K562 (cell line): ENCODE results near the gene EIPR1. TPM values are rescaled to one million over a fixed set of nuclear protein-coding genes. Genes with fewer than 3 reads are reported as not detected.

ENCODE experiments used
- ATAC-seq: fragments of 200-7000 bp; cut with Tn5 transposase; 3 replicates; pipeline ENCODE4 v1.9.1; 2020; ENCODE audit warnings: moderate library complexity
- BruUV-seq: library from RNA; stranded (reverse); fragments of 400-500 nt; replicated peaks from 2 replicates; lab custom pipeline; 2021; lab: Mats Ljungman, UMichigan
- CTCF ChIA-PET: fragments of 300-600 bp; formaldehyde crosslinking; extraction: SDS; loops from one replicate; lab custom pipeline; 2021; ENCODE audit warnings: low intra/inter-chr PET ratio; lab: Yijun Ruan, JAX
- POLR2A ChIA-PET: fragments of 300-600, 350-650 bp; sonication (Branson Sonifier 250); formaldehyde crosslinking; extraction: SDS; loops from one replicate; lab custom pipeline; 2021; ENCODE audit warnings: antibody characterized with exemption, inconsistent platforms; lab: Yijun Ruan, JAX
- DNase-seq, 4 experiments: peaks; one replicate each; pipeline versions ENCODE4 v3.0.0 to v3.0.0-alpha.2; 2011 to 2018; ENCODE audit warnings: low spot score in 3 of 4, mixed read lengths in 3 of 4; ENCODE audit errors: extremely low read depth in 1 of 4
- FAIRE-seq: peaks from 2 replicates; lab custom pipeline; 2011; peaks lifted over from hg19 to GRCh38; lab: Jason Lieb, UNC
- H2AFZ ChIP-seq: 2 replicates; pipeline ENCODE4 v1.6.0; 2011; ENCODE audit warnings: low read depth, low read length, control low read depth, inconsistent platforms
- H3K27ac ChIP-seq: fragments of 200-600 bp; 3 replicates; pipeline ENCODE4 v1.8.0; 2011; ENCODE audit warnings: low read depth, mild to moderate bottlenecking, control low read depth, inconsistent platforms, low read length, moderate library complexity, mixed read lengths; ENCODE audit errors: extremely low read depth
- H3K27me3 ChIP-seq, 2 experiments: fragments of 300-600 bp in 1 of 2; 2 replicates in 1 of 2; 3 replicates in 1 of 2; pipeline versions ENCODE4 v1.6.0 to v1.8.0; 2011; ENCODE audit warnings: inconsistent platforms in 2 of 2, low read length in 2 of 2, mild to moderate bottlenecking in 1 of 2, mixed read lengths in 1 of 2, moderate library complexity in 1 of 2; ENCODE audit not compliant: control insufficient read depth in 2 of 2, insufficient read depth in 2 of 2
- H3K36me3 ChIP-seq: fragments of 300-600 bp; 3 replicates; pipeline ENCODE4 v1.8.0; 2011; ENCODE audit warnings: mild to moderate bottlenecking, low read length, inconsistent platforms; ENCODE audit not compliant: control insufficient read depth, insufficient read depth
- H3K4me1 ChIP-seq, 2 experiments: fragments of 200-600 bp in 1 of 2; replicated peaks in 1 of 2; 2 replicates in 1 of 2; 3 replicates in 1 of 2; pipeline versions ENCODE4 v1.5.1 to v1.8.0; 2011; ENCODE audit warnings: inconsistent platforms in 2 of 2, low read length in 2 of 2, mild to moderate bottlenecking in 1 of 2, mixed read lengths in 1 of 2, moderate library complexity in 1 of 2; ENCODE audit not compliant: control insufficient read depth in 2 of 2, insufficient read depth in 2 of 2
- H3K4me2 ChIP-seq: 2 replicates; pipeline ENCODE4 v1.6.1; 2011; ENCODE audit warnings: low read length, control low read depth, inconsistent platforms, mixed read lengths; ENCODE audit not compliant: insufficient read depth
- H3K4me3 ChIP-seq: fragments of 200-600 bp; sonication (generic), shearing (Covaris generic); 2 replicates; pipeline ENCODE4 v1.5.1; 2016; ENCODE audit warnings: control low read depth, inconsistent platforms
- H3K79me2 ChIP-seq: fragments of 200-600 bp; 3 replicates; pipeline ENCODE4 v1.8.0; 2011; ENCODE audit warnings: low read length, inconsistent platforms; ENCODE audit not compliant: control insufficient read depth, insufficient read depth
- H3K9ac ChIP-seq, 2 experiments: 2 replicates each; pipeline versions ENCODE4 v1.6.0 to v1.6.1; 2011; ENCODE audit warnings: low read depth in 2 of 2, low read length in 2 of 2, control low read depth in 1 of 2, inconsistent platforms in 1 of 2, mild to moderate bottlenecking in 1 of 2, mixed read lengths in 1 of 2; ENCODE audit not compliant: insufficient read depth in 1 of 2
- H3K9me1 ChIP-seq: one replicate; pipeline ENCODE4 v1.6.0; 2011; ENCODE audit warnings: inconsistent platforms, mild to moderate bottlenecking, low read length, moderate library complexity; ENCODE audit not compliant: control insufficient read depth, insufficient read depth
- H3K9me3 ChIP-seq: replicated peaks from 2 replicates; pipeline ENCODE4 v1.5.1; 2011; ENCODE audit warnings: low read depth, low read length, inconsistent platforms; ENCODE audit not compliant: control insufficient read depth, insufficient read depth
- H4K20me1 ChIP-seq: replicated peaks from 2 replicates; pipeline ENCODE4 v1.6.1; 2011; ENCODE audit warnings: low read length, inconsistent platforms, mixed read lengths; ENCODE audit not compliant: control insufficient read depth, insufficient read depth
- COPS2 ChIP-seq: fragments of 450-650 bp; conservative IDR thresholded peaks from 2 replicates; pipeline ENCODE4 v1.6.1; 2016; ENCODE audit warnings: mild to moderate bottlenecking, moderate library complexity
- FOXJ3 ChIP-seq: sonication (generic); formaldehyde crosslinking; IDR thresholded peaks from 2 replicates; pipeline ENCODE4 v1.4.0; 2020; ENCODE audit warnings: mild to moderate bottlenecking, missing genetic modification reagents
- GTF2B ChIP-seq: IDR thresholded peaks from 2 replicates; pipeline ENCODE4 v1.6.1; 2011; ENCODE audit not compliant: insufficient read length; ENCODE audit errors: extremely low read depth
- KAT8 ChIP-seq: fragments of 450-650 bp; IDR thresholded peaks from 2 replicates; pipeline ENCODE4 v1.6.1; 2016; ENCODE audit warnings: low read depth, mild to moderate bottlenecking
- RFX1 ChIP-seq: fragments of 450-650 bp; IDR thresholded peaks from 2 replicates; pipeline ENCODE4 v1.6.1; 2016; ENCODE audit warnings: mild to moderate bottlenecking, moderate library complexity
- STAT6 ChIP-seq: sonication (generic); formaldehyde crosslinking; IDR thresholded peaks from 2 replicates; pipeline ENCODE4 v1.8.1; 2023; ENCODE audit warnings: mild to moderate bottlenecking, missing genetic modification reagents
- YY1 ChIP-seq, 3 experiments: IDR thresholded peaks; 2 replicates each; pipeline ENCODE4 v1.6.1; 2011; ENCODE audit warnings: low read length in 2 of 3, mild to moderate bottlenecking in 2 of 3, moderate library complexity in 2 of 3, borderline replicate concordance in 1 of 3, control low read depth in 1 of 3, low read depth in 1 of 3; ENCODE audit not compliant: insufficient read depth in 3 of 3, insufficient replicate concordance in 2 of 3, control insufficient read depth in 1 of 3, insufficient read length in 1 of 3; ENCODE audit errors: extremely low read depth in 1 of 3
- ZNF174 ChIP-seq: fragments of 250-450 bp; sonication (Bioruptor Pico); IDR thresholded peaks from 2 replicates; pipeline ENCODE4 v1.4.0; 2020; ENCODE audit warnings: mild to moderate bottlenecking
- ZNF384 ChIP-seq: IDR thresholded peaks from 2 replicates; pipeline ENCODE4 v1.6.1; 2012; ENCODE audit warnings: low read depth, low read length, improper control_type of control experiment
- ZNF785 ChIP-seq: fragments of 250-450 bp; sonication (Bioruptor Pico); IDR thresholded peaks from 2 replicates; pipeline ENCODE4 v1.4.0; 2020; ENCODE audit warnings: mild to moderate bottlenecking
- WGBS: fragments of 100-300 bp; shearing (Covaris generic); methylation state at CpG from one replicate; pipeline ENCODE4 v1.1.6; 2016; ENCODE audit warnings: low coverage, mixed read lengths; ENCODE audit not compliant: insufficient coverage; ENCODE audit errors: missing lambda C conversion rate; 5-methylcytosine and 5-hydroxymethylcytosine counted together
- in situ Hi-C: fragments of 300-500 bp; cut with MboI; formaldehyde crosslinking; loops from 4 replicates; pipeline ENCODE4 v1.15.0; 2018; ENCODE audit warnings: inconsistent platforms, mixed read lengths
- intact Hi-C: fragments of 100-400 bp; cut with micrococcal nuclease; formaldehyde crosslinking; loops from 2 replicates; pipeline ENCODE4 v1.14.2; 2022
- polyA plus RNA-seq, 8 experiments: library from polyadenylated mRNA; depleted of rRNA in 4 of 8; stranded (reverse) in 5 of 8; unstranded in 3 of 8; fragments of >200 nt; fragmentation: Nextera tagmentation in 2 of 8; fragmentation: Illumina TruSeq in 1 of 8; extraction: Ambion mirVana in 2 of 8; extraction: Trizol in 1 of 8; gene quantifications; 2 replicates each; pipeline versions ENCODE4 v1.2.1 to v1.2.3, GENCODE V29; 2011 to 2014; ENCODE audit warnings: inconsistent platforms in 1 of 8, missing spikeins in 1 of 8
- total RNA-seq, 7 experiments: library from RNA; depleted of rRNA in 6 of 7; stranded (reverse); fragments of >200 nt in 6 of 7; fragmentation: Illumina TruSeq in 2 of 7; extraction: Trizol in 2 of 7; gene quantifications; 2 replicates each; pipeline versions ENCODE4 v1.2.1 to v1.2.3, GENCODE V29; 2011 to 2021; ENCODE audit warnings: low replicate concordance in 1 of 7

Gene EIPR1
- total and polyA plus RNA-seq, 9 of the 15 experiments (the other 6 are each of a cell fraction or from before 2014, with no cell fraction given): 19.9 to 54.4 (median 35.9) TPM

GRCh38 chr2:3277748-3278520 lies 99.7 kb downstream of the EIPR1 start:
- ChIA-PET POLR2A (interaction anchor here (0.6 kb wide), 1 partner anchor 19 kb away, joined by 3 read pairs; no protein-coding TSS in a partner anchor), CTCF (no interaction called here)
- Histone ChIP-seq H3K9ac (no peak overlapping the region; a peak in 1 of 4 replicates), H3K4me1 (peaks cover 0 to 6% of the 10 kb centered on the region in 2 experiments; a peak in 1 of 5 replicates), H3K27me3 (no peaks in the 10 kb centered on the region), H3K4me3 (no peak overlapping the region), H3K4me2 (no peak overlapping the region), H2AFZ (no peak overlapping the region), H3K36me3 (no peaks in the 10 kb centered on the region), H4K20me1 (no peaks in the 10 kb centered on the region), H3K9me1 (peaks cover 3% of the 10 kb centered on the region), H3K27ac (no peak overlapping the region), H3K9me3 (no peaks in the 10 kb centered on the region), H3K79me2 (no peaks in the 10 kb centered on the region; the same call in 2 of the 3 replicates)
- FAIRE-seq: no peak
- BruUV-seq: no TSS peak
- in situ Hi-C loops: no loop called here
- no peak for DNase-seq
- intact Hi-C loops: no loop called here
- no peak for TF ChIP-seq ZNF384
- 90% methylated on average over 11 of the region's 16 CpGs for WGBS
- ATAC-seq: no peak

GRCh38 chr2:3277050-3277747 lies 100.4 kb downstream of the EIPR1 start:
- no peak overlapping the region for H2AFZ ChIP-seq
- ATAC-seq (no peak), DNase-seq (no peak), FAIRE-seq (no peak)
- no peak overlapping the region for H3K4me2 ChIP-seq
- H4K20me1 ChIP-seq: no peaks in the 10 kb centered on the region
- no peaks in the 10 kb centered on the region for H3K9me3 ChIP-seq
- in situ Hi-C loops: no loop called here
- 83% methylated on average over 25 of the region's 25 CpGs for WGBS
- H3K27ac ChIP-seq: no peak overlapping the region
- no peak overlapping the region for H3K4me3 ChIP-seq
- H3K36me3 ChIP-seq: no peaks in the 10 kb centered on the region
- ChIA-PET CTCF (no interaction called here), POLR2A (no interaction called here)
- no TSS peak for BruUV-seq
- no peak overlapping the region for H3K9ac ChIP-seq
- H3K4me1 ChIP-seq: peaks cover 0 to 2% of the 10 kb centered on the region in 2 experiments; a peak in 1 of 5 replicates
- intact Hi-C loops: no loop called here
- H3K79me2 ChIP-seq: no peaks in the 10 kb centered on the region; the same call in 2 of the 3 replicates
- peaks cover 2% of the 10 kb centered on the region for H3K9me1 ChIP-seq
- no peaks in the 10 kb centered on the region for H3K27me3 ChIP-seq
- TF ChIP-seq STAT6 (CRISPR knock-in tag): no peak
- TF ChIP-seq FOXJ3: no peak
- TF ChIP-seq ZNF785 (CRISPR knock-in tag): no peak
- TF ChIP-seq KAT8: no peak
- TF ChIP-seq GTF2B: no peak
- no peak for TF ChIP-seq YY1 (IDR thresholded peaks at IDR 0.05; ENCODE audit: borderline replicate concordance in 1 of 3, control insufficient read depth in 1 of 3, extremely low read depth in 1 of 3, insufficient read depth in 3 of 3, insufficient read length in 1 of 3, insufficient replicate concordance in 2 of 3, low read depth in 1 of 3, low read length in 2 of 3)
- TF ChIP-seq COPS2: no peak
- no peak for TF ChIP-seq ZNF174
- TF ChIP-seq RFX1: no peak
